Ishikawa (cell line): ENCODE results near the gene SLC4A2.

Experiments
- CEBPB ChIP-seq: IDR thresholded peaks from 2 replicates; pipeline ENCODE4 v1.6.1; 2012
- CREB1 ChIP-seq: IDR thresholded peaks from 2 replicates; pipeline ENCODE4 v1.6.1; 2012; ENCODE audit warnings: low read depth
- EGR1 ChIP-seq: IDR thresholded peaks from 2 replicates; pipeline ENCODE4 v1.6.1; 2012
- EP300 ChIP-seq: IDR thresholded peaks from 2 replicates; pipeline ENCODE4 v1.6.1; 2012; ENCODE audit warnings: borderline replicate concordance
- FOXM1 ChIP-seq: IDR thresholded peaks from 2 replicates; pipeline ENCODE4 v1.6.1; 2012; ENCODE audit warnings: low read depth, borderline replicate concordance
- MAX ChIP-seq: IDR thresholded peaks from 2 replicates; pipeline ENCODE4 v1.6.1; 2012
- NFIC ChIP-seq: IDR thresholded peaks from 2 replicates; pipeline ENCODE4 v1.6.1; 2012
- RAD21 ChIP-seq: IDR thresholded peaks from 2 replicates; pipeline ENCODE4 v1.6.1; 2012; ENCODE audit warnings: low read depth
- REST ChIP-seq: IDR thresholded peaks from 2 replicates; pipeline ENCODE4 v1.6.1; 2012; ENCODE audit warnings: low read depth, mild to moderate bottlenecking
- TAF1 ChIP-seq: IDR thresholded peaks from 2 replicates; pipeline ENCODE4 v1.6.1; 2012; ENCODE audit warnings: low read depth, mild to moderate bottlenecking
- TCF12 ChIP-seq: IDR thresholded peaks from 2 replicates; pipeline ENCODE4 v1.6.1; 2012; ENCODE audit warnings: low read depth
- TEAD4 ChIP-seq: IDR thresholded peaks from 2 replicates; pipeline ENCODE4 v1.6.1; 2012
- USF1 ChIP-seq: IDR thresholded peaks from 2 replicates; pipeline ENCODE4 v1.6.1; 2012
- YY1 ChIP-seq: IDR thresholded peaks from 2 replicates; pipeline ENCODE4 v1.6.1; 2012; ENCODE audit warnings: low read depth

- TF ChIP-seq EP300 (no peak), CREB1 (no peak), RAD21 (no peak), TAF1 (no peak), TCF12 (no peak), MAX (no peak), REST (no peak), USF1 (no peak), CEBPB (no peak), EGR1 (no peak), TEAD4 (no peak), FOXM1 (no peak), YY1 (no peak), NFIC (no peak)
Observed at GRCh38 chr7:151089893-151090730, 30.7 kb downstream of the SLC4A2 start.
